Measurements from ENCODE around the gene MAS1L.

- no peak for TF ChIP-seq EZH2 (IDR thresholded peaks at IDR 0.05)
- no peak for TF ChIP-seq CTCF (IDR thresholded peaks at IDR 0.05)
- TF ChIP-seq EZH2phosphoT487 (IDR thresholded peaks at IDR 0.05): no peak
Measured at GRCh38 chr6:29522227-29522626, 34.5 kb upstream of the MAS1L start.

All from neural progenitor cell (in vitro differentiated cells).